IPS DF 4.7 (cell line): ENCODE results near the gene KLF2.
"Not testable (repeated sequence)": the region's sequence is repeated elsewhere in the genome, so short reads cannot be mapped to it uniquely, and the experiment has no call there.

Experiments
- DNase-seq: peaks from one replicate; pipeline ENCODE4 v3.0.0-alpha.2; 2013; ENCODE audit warnings: low spot score; ENCODE audit errors: extremely low read depth

KLF2 gene

DNA sequence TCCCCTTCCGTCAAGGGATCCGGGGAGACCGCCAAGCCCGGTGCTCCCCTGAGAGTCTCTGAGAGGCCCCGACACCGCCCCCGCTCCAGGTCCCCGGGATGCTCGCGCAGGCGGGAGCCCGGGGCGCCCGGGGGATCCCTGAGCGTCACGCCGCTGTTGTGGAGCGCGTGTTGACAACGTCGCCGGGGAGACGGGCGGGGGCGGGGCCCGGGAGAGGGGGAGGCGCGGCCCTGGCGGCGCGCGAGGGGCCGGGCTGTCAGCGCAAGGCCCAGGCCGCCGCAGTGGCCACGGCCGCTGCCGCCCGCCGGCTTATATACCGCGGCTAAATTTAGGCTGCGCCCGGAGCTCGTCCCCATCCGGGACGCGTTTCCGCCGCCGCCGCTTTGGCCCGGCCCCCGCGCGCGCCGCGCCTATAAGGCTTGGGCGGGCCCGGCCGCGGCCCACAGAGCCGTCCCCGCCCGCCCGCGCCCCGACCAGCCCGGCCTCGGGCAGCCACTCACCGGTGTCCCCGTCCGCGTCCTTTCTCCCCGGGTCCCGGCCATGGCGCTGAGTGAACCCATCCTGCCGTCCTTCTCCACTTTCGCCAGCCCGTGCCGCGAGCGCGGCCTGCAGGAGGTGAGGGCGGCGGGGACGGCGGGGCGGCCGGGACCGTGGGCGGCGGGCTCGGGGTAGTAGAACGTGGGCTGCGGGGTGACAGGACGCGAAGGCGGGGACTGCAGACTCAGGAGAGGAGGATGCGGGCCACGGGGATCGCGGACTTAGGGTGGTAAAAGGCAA, at the start of gene KLF2:
Gene KLF2 (plus strand): TSS at position 443 of the 777 bp plus-strand sequence. CDS start 98 bp downstream, at position 541.
- no peak for DNase-seq

DNA sequence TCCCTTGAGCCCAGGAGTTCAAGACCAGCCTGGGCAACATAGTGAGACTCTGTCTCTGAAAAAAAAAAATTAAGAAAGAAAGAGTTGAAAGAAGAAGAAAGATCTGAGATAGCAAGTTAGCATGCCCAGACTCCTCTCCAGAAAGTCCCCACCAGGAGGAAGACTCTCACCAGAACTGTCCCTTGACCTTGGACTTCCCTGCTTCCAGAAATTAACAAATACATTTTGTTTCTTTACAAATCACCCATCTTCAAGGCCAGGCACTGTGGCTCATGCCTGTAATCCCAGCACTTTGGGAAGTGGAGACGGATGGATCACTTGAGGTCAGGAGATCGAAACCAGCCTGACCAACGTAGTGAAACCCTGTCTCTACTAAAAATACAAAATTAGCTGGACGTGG, 44.3 kb upstream of the KLF2 start:
- DNase-seq, result no peak

DNA sequence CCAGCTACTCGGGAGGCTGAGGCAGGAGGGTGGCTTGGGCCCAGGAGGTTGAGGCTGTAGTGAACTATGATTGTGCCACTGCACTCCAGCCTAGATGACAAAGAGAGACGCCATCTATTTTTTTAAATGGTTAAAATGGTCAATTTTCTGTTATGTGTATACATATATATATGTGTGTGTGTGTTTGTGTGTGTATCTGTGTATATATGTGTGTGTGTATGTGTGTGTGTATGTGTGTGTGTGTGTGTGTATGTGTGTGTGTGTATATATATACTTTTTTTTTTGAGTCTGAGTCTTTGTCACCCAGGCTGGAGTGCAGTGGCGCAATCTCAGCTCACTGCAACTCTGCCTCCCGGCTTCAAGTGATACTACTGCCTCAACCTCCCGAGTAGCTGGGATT, 42.9 kb upstream of the KLF2 start:
- DNase-seq, result no peak

DNA sequence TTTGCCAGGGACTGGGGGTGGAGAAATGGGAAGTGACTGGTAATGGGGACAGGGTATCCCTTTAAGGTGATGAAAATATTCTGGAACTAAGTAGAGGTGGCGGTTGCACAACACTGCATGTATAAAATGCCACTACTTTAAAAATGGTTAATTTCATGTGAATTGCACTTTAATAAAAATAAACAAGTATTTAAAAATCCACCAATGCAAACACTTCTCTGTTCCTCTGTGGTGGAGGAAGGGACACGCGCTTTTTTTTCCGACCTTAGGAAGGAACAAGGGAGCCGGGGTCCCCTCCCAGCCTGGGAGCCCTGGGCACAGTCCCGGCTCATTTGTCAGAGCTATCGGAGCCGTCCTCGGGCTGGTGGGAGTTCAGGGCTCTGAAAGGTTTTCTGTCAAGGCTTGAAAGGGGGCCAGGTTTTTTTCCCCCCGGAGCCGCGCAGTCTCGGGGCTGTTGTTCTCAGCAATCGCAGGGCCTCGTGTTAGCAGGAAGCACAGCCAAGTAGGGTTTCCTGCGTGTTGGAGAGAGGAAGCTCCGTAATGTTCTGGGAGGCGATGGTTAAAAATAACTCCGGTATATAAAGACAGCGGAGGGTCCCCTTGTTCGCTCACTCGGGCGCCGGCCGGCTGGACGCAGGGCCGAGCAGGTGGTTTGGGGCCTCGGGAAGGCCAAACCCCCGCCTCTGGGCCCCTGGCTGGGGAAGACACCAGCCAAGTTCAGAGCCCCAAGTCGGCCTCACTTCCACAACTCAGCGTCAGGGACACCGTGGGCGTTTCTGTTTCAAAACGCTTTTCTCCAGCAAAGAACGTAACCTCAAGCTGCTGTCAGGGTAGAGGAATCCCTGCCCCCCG, 41.2 kb upstream of the KLF2 start:
- DNase-seq, result no peak

DNA sequence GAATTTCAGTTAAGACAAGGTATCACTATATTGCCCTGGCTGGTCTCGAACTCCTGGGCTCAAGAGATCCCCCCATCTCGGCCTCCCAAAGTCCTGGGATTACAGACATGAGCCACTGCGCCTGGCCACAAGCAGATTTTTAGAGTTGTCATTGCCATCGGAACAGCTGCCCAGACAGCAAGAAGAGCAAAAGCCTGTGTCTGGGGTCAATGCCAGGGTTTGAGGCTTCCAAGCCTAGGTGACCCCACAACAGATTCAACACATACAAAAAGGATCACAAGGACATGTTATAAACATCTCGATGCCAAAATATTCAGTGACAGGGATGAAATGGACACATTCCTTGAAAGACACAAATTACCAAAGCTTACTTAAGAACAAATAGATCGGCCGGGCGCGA, 40.1 kb upstream of the KLF2 start:
- DNase-seq, result no peak

DNA sequence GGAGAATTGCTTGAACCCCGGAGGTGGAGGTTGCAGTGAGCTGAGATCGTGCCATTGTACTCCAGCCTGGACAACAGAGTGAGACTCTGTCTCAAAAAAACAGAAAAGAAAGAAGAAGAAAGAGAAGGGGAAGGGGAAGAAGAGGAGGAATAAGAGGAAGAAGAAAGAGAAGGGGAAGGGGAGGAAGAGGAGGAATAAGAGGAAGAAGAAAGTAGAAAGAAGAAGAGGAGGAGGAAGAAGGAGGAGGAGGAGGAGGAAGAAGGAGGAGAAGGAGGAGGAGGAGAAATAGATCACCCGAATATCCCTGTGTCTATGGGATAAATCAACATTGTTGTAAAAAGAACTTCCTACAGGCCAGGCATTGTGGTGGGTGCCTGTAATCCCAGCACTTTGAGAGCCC, 39.5 kb upstream of the KLF2 start:
- DNase-seq, result not testable (repeated sequence)

DNA sequence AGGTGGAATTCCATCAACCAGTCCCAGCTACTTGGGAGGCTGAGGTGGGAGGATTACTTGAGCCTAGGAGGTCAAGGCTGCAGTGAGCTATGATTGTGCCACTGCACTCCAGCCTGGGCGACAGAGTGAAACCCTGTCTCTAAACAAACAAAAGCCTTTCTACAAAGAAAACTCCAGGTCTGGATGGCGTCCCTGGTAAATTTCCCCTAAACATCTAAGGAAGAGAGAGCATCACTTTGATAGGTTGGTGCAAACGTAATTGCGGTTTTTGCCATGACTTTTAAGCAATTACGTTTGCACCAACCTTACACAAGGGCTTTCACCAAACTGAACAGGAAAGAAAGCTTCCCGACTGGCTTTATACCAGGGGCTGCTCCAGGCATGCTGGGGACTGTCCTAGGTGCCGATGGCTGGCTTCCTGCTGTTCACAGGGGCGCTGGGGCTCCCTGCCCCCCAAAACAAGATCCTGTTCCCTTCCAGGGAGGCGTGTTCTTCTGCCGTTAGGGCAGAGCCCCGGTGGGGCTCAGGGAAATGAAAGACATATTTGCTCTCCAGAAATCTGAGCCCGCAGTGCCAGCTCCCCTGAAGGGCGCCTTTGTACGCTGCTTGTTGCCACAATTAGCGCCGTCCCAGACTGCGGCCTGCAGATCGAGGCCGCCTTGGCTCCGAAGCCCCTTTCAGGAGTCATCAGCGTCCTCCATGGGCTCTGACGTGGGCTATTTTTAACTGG, 38.7 kb upstream of the KLF2 start:
- no peak for DNase-seq

DNA sequence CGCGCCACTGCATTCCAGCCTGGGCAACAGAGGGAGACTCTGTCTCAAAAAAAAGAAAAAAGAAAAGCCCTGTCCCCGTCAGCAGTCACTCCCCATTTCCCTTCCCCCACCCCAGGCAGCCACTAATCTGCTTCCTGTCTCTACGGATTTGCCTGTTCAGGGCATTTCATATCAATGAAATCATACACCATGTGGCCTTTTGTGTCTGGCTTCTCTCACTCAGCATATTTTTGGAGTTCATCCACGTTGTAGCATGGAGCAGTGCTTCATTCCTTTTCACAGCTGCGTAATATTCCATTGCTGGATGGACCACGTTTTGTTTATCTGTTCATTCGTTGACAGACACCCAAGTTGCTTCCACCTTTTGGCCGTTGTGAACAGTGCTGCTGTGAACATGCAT, 36.1 kb upstream of the KLF2 start:
- no peak for DNase-seq

DNA sequence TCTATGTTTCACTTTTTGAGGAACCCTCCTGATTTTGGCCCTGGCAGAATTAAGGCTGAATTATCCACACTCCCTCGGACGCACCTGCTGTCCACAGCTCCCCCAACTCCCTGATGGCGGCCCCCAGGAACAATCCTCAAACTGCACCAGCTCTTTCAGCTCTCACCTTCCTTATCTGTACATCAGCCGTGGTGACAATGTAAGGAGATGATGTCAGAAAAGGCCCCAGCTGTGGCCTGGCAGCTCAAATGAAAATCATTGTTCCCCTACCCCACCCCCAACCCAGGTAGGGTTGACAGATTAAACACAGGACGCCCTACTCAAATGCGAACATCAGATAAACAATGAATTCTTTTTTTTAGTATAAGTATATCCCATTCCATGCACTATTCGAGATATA, 35.0 kb upstream of the KLF2 start:
- no peak for DNase-seq

DNA sequence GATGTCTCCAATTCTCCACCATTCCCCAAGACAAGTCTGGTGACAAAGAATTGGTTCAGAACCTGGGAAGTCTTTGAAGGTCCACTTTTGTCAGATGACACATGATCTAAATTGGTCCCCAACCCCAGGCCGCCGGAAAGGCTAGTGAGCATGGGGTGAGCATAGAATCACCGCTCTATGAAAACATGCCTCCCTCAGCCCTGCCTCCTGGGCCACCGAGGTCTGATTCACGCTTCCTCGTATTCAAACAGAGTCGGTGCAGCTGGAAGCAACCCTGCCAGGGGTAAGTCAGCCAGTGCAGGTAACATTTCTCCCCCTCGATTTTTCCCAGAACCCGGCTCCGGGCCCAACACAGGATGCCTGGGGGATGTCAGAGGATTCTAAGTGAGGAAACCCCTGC, 33.9 kb upstream of the KLF2 start:
- DNase-seq, result no peak

DNA sequence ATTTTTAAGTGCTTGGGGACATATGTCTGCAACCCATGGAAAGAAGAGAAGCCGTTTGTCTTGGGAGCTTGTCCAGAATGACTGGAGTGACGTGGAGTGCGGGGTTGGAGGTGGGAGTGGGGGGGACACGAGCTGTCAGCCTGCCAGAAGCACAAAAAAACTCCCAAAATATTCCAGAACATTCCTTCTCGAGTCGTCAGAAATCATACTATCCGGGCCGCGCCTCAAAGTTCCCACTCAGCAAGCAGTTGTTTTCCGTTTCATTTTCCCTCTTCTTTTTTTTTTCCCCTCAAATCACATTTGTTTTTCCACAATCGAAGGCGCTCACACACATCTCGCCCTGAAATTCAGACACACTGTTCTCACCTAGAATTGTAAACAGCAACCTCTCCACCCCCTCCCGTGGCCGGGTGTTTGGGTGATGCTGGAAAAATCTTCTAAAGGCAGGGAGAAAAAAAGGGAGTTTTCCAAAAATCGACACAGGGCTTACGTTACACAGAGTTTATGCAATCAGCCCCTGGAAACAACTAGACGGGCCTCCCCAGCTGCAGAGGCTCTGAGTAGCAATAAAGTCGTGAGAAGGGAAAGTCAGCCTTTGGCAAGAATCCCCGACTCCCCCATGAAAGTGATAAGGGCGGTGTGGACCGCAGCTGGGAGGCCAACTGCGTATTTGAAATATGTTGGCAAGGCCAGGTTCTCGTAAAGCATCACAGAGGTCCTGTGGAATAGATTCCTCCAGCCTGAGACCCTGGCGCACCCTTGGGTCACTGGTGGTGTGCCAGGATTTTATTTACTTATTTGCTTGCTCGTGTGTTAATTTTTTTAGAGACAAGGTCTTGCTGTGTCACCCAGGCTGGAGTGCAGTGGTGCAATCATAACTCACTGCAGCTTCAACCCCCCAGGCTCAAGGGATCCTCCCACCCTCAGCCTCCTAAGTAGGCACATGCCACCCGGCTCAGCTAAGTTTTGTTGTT, 31.2 kb upstream of the KLF2 start:
- DNase-seq, result no peak

DNA sequence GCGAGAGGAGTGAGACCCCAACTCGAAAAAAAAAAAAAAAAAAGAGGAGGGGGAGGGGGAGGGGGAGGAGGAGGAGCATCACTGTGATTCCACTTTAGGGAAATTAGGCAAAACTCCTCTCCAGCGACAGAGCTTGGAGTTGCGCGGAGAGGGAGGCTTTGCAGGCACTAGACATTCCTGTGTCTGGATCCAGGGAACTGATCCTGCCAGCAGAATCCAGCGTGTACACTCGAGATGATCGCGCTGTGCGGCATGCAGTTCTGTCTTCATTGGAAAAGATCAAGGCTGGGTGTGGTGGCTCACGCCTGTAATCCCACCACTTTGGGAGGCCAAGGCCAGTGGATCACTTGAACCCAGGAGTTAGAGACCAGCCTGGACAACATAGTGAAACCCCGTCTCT, 29.6 kb upstream of the KLF2 start:
- no peak for DNase-seq

DNA sequence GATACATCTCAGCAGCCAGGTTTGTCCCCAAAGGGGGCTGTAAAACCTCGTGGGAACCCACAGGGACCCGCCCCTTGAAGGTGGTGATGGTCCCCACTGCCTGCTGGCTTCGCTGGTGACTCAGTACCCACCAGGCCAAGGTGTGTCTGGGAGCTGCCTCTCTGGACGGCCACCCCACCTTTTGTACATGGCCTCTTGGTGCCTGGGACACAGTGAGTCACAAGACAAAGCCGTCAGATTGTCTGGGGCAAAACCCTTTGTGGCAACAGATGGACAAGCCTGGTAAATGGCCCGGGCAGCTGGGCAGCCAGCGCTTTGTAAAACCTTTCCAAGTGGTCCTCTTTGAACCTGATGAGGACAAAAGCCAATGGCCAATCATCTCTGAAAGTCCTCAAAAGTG, 27.9 kb upstream of the KLF2 start:
- DNase-seq, result no peak

DNA sequence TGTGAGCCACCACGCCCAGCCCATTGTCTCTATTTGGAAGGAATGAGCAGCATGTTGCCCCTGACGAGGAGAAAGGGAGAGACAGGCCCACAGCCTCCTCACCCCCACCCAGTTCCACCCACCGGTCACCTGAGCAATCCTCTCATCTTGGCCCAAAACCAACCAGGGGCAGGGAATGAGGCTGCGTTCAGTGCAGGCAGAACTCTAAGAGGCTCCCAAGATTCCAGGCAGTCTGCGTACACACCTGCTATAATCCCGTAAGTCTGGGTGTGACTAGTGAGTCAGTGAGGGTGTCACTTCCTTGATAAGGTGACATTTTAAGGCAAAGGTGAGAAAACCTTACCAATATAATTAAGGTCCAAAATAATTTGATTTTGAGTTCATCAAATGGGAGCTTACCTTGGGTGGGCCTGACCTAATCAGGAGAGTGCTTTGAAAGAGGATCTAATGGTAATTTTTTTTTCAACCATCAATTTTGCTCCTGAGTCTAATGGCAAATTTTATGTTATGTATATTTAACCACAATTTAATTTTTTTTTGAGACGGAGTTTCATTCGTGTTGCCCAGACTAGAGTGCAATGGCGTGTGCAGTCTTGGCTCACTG, 26.9 kb upstream of the KLF2 start:
- DNase-seq, result no peak

DNA sequence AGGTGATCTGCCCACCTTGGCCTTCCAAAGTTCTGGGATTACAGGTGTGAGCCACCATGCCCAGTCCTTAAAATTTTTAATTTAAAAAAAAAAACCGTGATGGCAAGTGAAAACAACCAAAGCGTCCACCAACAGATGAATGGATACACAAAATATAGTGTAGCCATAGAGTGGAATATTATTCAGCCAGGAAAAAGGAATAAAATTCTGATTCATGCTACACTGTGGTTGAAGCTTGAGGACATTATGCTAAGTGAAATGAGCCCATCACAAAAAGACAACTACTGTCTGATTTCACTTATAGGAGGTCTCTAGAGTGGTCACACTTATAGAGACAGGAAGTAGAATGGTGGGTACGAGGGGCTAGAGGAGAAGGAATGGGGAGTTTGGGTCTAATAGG, 26.3 kb upstream of the KLF2 start:
- DNase-seq, result no peak

DNA sequence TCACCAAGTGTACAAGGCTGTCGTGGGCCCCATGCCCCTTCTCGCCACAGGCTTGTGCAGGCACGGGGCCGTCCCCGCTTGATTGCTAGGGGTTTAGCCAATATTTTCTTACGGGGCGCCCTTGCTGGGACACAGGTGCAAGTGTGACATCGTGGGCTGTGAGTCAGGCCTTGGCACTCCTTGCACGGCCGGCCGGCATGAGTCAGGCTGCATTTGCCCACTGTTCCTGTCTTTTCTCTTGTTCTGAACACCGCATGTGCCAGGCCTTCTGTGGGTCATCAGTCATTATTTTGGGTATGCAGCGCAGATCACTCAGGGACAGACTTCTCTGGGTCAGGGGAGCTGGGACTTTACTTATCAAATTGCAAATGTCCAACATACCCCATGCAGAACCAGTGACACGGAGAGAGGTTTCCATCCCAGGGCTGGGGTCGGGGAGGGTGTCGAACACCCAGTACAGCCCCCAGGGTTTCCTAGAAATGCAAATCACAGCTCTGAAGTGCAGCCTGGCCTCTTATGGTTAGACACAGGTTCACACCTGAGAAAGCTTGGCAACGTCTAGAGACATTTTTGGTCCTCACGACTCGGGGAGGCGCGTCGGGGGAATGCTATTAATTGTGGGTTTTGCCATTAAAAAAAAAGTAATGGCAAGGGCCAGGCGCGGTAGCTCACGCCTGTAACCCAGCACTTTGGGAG, 22.5 kb upstream of the KLF2 start:
- no peak for DNase-seq

DNA sequence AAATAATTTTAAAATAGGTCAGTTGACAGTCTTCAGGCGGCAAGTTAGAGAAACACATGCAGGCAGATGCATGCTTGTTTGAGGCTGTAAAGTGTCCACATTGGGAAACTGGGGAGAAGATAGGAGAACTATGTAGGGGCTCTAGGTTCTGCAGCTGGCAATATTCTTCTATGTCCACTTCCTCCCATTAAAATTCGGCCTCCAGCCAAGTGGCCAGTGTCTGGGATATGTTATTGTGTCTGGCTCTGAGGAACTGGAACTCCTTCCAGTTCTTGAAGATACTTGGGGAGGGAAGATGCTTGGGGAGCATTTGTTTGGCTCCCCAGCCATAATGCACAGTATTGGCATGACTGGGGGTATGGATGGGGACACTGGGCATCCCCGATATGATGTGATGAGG, 20.9 kb upstream of the KLF2 start:
- DNase-seq, result no peak

DNA sequence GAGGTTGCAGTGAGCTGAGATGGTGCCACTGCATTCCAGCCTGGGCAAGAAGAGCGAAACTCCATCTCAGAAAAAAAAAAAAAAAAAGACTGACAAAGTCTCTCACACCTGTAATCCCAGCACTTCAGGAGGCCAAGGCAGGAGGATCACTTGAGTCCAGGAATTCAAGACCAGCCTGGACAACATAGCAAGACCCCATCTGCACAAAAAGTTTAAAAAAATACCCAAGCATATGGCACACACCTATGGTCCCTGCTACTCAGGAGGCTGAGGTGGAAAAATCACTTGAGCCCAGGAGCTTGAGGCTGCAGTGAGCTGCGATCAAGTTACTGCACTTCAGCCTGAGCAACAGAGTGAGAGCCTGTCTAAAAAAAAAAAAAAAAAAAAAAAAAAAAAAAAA, 20.1 kb upstream of the KLF2 start:
- DNase-seq, result not testable (repeated sequence)

DNA sequence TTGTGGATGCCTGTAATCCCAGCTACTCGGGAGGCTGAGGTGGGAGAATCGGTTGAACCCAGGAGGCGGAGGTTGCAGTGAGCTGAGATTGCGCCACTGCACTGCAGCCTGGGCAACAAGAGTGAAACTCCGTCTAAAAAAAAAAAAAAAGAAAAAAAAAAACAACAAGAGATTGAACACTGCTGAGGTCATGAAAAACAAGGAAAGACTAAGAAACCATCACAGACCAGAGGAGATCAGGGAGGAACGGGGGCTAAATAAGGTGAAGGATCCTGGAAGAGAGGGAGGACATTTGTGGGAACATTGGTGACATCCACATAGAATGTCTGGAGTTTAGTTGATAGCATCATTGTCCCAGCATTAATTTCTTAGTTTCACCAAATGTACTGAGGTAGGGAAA, 19.6 kb upstream of the KLF2 start:
- DNase-seq, result not testable (repeated sequence)
